ENCODE data around the gene RAB4B. TPM values are rescaled to one million over a fixed set of nuclear protein-coding genes. Genes with fewer than 3 reads are reported as not detected.
"Not testable (repeated sequence)": the region's sequence is repeated elsewhere in the genome, so short reads cannot be mapped to it uniquely, and the experiment has no call there.

Gene RAB4B
- total RNA-seq, 2 donors from 2014 or later = 37.9 to 38.2 TPM

DNA sequence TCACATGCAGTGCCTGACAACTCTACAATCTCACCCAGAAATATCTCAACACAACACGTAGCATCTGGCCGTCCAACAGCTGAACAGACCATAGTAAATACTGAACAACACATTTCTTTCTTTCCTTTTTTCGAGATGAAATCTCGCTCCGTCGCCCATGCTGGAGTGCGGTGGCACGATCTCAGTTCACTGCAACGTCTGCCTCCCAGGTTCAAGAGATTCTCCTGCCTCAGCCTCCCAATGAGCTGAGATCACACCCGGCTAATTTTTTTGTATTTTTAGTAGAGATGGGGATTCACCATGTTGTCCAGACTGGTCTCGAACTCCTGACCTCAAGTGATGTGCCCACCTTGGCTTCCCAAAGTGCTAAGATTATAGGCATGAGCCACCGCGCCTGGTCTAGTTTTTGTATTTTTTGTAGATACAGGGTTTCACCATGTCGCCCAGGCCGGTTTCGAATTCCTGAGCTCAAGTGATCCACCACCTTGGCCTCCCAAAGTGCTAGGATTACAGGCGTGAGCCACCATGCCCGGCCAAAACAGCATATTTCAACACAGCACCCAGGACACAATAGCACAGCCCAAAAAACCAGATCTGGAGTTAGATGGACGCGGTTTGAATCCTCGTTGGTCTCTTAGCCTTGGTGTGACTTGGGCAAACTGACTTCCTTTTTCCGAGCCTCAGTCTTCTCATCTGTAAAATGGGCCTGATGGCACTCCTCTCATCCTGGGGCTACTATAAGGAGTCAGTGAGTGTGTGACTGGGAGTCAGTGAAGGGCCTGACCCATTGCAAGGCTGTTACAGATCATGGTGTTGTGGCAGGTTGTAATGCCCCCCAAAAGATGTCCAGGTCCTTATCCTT lies 49.6 kb downstream of the RAB4B start:
- Histone ChIP-seq H3K36me3 (peaks cover 9% of the 10 kb centered on the region), H3K9me3 (no peaks in the 10 kb centered on the region), H3K4me3 (no peak overlapping the region), H3K27ac (no peak overlapping the region), H3K27me3 (replicated peaks; ENCODE audit: insufficient read depth) (no peaks in the 10 kb centered on the region), H3K4me1 (ENCODE audit: control insufficient read depth in 1 of 2, low read depth in 2 of 2) (peaks cover 8 to 11% of the 10 kb centered on the region in 2 donors)
- DNase-seq (ENCODE audit: low spot score) = no peak
- ATAC-seq (ENCODE audit: insufficient number of reproducible peaks, low FRiP score, low read depth) = no peak
- TF ChIP-seq CTCF (IDR thresholded peaks at IDR 0.05) = no peak

DNA sequence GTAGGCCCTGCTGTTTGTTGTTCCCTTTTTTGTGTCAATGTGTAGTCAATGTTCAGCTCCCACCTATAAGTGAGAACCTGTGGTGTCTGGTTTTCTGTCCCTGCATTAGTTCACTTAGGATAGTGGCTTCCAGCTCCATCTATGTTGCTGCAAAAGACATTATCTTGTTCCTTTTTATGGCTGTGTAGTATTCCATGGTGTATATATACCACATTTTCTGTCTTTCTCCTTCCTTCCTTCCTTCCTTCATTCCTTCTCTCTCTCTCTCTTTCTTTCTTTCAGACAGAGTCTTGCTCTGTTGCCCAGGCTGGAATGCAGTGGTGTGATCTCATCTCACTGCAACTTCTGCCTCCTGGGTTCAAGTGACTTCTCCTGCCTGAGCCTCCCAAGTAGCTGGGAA lies 51.2 kb downstream of the RAB4B start:
- Histone ChIP-seq H3K27me3 (replicated peaks; ENCODE audit: insufficient read depth) (no peaks in the 10 kb centered on the region), H3K4me3 (no peak overlapping the region), H3K4me1 (ENCODE audit: control insufficient read depth in 1 of 2, low read depth in 2 of 2) (no peaks in the 10 kb centered on the region), H3K27ac (no peak overlapping the region), H3K36me3 (peaks cover 9% of the 10 kb centered on the region), H3K9me3 (no peaks in the 10 kb centered on the region)
- DNase-seq (ENCODE audit: low spot score) = no peak
- ATAC-seq (ENCODE audit: insufficient number of reproducible peaks, low FRiP score, low read depth) = no peak
- no peak for TF ChIP-seq CTCF (IDR thresholded peaks at IDR 0.05)

- H3K4me1 ChIP-seq (ENCODE audit: control insufficient read depth in 1 of 2, low read depth in 2 of 2); H3K36me3 ChIP-seq; H3K27ac ChIP-seq; H3K27me3 ChIP-seq (replicated peaks; ENCODE audit: insufficient read depth); DNase-seq (ENCODE audit: low spot score); H3K9me3 ChIP-seq; ATAC-seq (ENCODE audit: insufficient number of reproducible peaks, low FRiP score, low read depth); H3K4me3 ChIP-seq: not testable (repeated sequence)
Observed at GRCh38 chr19:40830741-40831140, 52.7 kb downstream of the RAB4B start.

- no peak overlapping the region for H3K27ac ChIP-seq
- no peaks in the 10 kb centered on the region for H3K9me3 ChIP-seq
- ATAC-seq (ENCODE audit: insufficient number of reproducible peaks, low FRiP score, low read depth) (no peak), DNase-seq (ENCODE audit: low spot score) (no peak)
- H3K4me1 ChIP-seq (ENCODE audit: control insufficient read depth in 1 of 2, low read depth in 2 of 2) = no peaks in the 10 kb centered on the region
- TF ChIP-seq CTCF (IDR thresholded peaks at IDR 0.05) = no peak
- peaks cover 9% of the 10 kb centered on the region for H3K36me3 ChIP-seq
- no peaks in the 10 kb centered on the region for H3K27me3 ChIP-seq (replicated peaks; ENCODE audit: insufficient read depth)
- H3K4me3 ChIP-seq = no peak overlapping the region
Observed at GRCh38 chr19:40831502-40832430, 53.7 kb downstream of the RAB4B start.

DNA sequence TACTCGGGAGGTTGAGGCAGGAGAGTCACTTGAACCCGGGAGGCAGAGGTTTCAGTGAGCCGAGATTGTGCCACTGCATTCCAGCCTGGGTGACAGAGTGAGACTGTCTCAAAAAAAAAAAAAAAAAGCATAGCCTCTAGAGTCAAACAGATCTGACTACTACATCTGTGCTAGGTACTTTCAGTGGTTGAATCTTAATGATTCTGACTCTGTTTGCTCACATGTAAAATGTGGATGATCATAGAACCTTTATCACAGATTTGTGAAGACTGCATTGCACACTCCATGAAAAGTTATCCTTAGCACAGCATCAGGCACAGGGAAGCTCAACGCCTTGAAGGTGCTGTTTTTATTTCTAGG lies 54.4 kb downstream of the RAB4B start:
- H3K36me3 ChIP-seq; H3K9me3 ChIP-seq; H3K4me3 ChIP-seq; H3K27ac ChIP-seq; H3K4me1 ChIP-seq (ENCODE audit: control insufficient read depth in 1 of 2, low read depth in 2 of 2); ATAC-seq (ENCODE audit: insufficient number of reproducible peaks, low FRiP score, low read depth); H3K27me3 ChIP-seq (replicated peaks; ENCODE audit: insufficient read depth); DNase-seq (ENCODE audit: low spot score): not testable (repeated sequence)

DNA sequence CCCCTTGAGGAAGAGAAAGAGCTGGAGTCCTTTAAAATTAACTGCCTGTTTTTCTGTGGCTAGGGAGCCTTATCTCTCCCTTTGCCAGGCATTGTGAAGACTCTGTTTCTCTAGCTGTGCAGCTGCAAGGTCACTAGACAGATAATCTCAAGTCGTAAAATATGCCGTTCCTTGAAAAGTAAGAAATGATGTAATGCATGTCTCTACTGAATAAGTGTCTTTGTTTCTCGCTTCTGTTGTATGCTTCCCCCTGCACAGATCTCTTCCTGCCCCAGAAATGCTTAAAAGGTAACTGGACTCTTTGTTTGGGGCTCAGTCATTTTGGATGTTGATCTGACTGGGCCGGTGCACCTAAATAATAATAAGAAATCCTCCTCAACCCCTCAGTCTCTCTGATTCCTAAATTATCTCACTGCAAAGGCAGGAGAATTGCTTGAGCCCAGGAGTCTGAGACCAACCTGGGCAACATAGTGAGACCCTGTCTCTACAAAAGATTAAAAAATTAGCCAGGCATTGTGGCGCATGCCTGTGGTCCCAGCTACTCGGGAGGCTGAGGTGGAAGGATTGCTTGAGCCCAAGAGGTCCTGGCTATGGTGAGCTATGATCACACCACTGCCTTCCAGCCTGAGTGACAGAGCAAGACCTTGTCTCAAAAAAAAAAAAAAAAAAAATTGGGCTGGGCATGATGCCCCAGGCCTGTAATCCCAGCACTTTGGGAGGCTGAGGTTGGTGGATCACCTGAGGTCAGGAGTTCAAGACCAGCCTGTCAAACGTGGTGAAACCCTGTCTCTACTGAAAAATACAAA lies 55.9 kb downstream of the RAB4B start:
- H3K27me3 ChIP-seq (replicated peaks; ENCODE audit: insufficient read depth); H3K36me3 ChIP-seq; DNase-seq (ENCODE audit: low spot score); H3K9me3 ChIP-seq; ATAC-seq (ENCODE audit: insufficient number of reproducible peaks, low FRiP score, low read depth); H3K4me1 ChIP-seq (ENCODE audit: control insufficient read depth in 1 of 2, low read depth in 2 of 2); H3K27ac ChIP-seq; H3K4me3 ChIP-seq: not testable (repeated sequence)
